C4-2B (cell line): Measurements from ENCODE around the gene B4GALT6.
"Not testable (repeated sequence)": the region's sequence is repeated elsewhere in the genome, so short reads cannot be mapped to it uniquely, and the experiment has no call there.

Source experiments
- ZFX ChIP-seq: fragments of 450-650 bp; IDR thresholded peaks from 2 replicates; pipeline ENCODE4 v1.6.1; 2017
- TF ChIP-seq, protein P1 (sequence below): fragments of 450-650 bp; conservative IDR thresholded peaks from 2 replicates; pipeline ENCODE4 v1.5.1; 2017; ENCODE audit warnings: mild to moderate bottlenecking

DNA sequence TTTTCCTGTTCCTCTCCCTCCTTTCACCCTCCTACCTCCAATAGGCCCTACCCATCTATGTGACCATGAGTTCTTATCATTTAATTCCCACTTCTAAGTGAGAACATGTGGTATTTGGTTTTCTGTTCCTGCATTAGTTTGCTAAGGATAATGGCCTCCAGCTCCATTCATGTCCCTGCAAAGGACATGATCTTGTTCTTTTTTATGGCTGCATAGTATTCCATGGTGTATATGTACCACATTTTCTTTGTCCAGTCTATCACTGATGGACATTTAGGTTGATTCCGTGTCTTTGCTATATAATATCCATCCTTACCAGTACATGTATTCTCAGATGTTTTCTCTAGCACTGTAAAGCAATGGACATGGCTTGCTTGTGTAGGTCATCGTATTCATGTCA, 44.8 kb upstream of the B4GALT6 start:
- TF ChIP-seq, protein P1, sequence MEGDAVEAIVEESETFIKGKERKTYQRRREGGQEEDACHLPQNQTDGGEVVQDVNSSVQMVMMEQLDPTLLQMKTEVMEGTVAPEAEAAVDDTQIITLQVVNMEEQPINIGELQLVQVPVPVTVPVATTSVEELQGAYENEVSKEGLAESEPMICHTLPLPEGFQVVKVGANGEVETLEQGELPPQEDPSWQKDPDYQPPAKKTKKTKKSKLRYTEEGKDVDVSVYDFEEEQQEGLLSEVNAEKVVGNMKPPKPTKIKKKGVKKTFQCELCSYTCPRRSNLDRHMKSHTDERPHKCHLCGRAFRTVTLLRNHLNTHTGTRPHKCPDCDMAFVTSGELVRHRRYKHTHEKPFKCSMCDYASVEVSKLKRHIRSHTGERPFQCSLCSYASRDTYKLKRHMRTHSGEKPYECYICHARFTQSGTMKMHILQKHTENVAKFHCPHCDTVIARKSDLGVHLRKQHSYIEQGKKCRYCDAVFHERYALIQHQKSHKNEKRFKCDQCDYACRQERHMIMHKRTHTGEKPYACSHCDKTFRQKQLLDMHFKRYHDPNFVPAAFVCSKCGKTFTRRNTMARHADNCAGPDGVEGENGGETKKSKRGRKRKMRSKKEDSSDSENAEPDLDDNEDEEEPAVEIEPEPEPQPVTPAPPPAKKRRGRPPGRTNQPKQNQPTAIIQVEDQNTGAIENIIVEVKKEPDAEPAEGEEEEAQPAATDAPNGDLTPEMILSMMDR = not testable (repeated sequence)
- not testable (repeated sequence) for TF ChIP-seq ZFX
